HL-60/S4 treated with retinoic acid at 250 ng/mL for 4 days and 3 days (cell line): ENCODE data around the gene TEX51.

Experiments used
- in situ Hi-C: fragments of 300-500 bp; cut with MboI; formaldehyde crosslinking; loops from 2 replicates; pipeline ENCODE4 v1.7.0; 2022; ENCODE audit warnings: low sequenced_read_pairs

The TEX51 gene

DNA sequence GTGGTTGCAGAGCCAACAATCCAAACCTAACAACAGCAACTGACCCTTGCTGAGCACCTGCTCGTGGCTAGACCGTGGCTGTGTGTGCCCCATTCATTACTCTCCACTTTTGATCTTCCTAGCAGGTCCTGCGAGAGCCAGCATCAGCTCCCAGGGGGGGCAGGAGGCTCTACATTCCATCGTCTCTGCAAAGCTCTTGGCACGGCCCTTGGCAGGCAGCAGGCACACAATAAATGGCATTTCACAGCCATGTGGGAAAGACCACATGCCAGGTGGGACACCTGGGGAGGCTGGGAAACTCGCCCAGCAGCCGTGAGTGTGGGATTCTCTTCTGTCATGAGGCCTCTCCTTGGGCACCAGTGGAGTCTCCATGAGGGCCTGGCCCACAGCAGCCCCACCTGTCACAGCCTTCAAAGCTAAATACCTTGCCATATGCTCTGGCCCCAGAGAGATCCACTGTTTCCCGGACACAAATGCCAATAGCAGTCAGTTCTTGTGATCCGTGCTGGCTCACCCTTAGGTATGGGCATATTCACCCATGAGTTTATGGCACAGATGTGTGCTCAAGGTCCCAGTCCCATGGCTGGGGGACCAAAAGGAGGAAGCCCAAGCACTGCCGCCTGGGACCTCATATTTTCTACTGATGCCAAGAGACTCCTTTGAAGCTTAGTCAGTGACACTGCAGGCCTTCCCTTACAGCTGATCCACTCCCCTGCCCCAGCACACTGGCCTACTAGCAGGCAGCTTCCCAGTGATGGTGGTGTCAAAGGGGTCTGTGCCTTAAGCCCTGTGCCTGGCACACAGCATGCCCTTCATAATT is 6.8 kb upstream of the TEX51 start:
- in situ Hi-C loops = no loop called here

DNA sequence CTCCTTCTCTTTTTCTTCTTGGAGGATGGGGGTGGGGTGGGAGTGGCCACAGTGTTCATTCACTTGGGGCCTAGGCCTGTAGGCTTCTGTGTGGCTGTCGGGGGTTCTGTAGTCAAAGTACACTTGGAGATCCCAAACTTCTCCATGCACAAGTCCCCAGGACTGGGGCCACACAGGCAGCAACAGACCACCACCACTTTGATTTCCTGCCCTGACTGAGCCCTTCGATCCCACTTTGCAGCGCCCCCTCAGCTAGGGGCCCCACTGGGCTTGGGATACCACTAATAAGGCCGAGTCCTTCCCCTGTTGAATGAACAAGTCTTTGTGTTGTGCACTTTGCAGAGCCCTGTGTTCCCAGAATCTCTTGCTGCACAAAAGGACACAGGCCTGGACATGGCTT is 5.5 kb upstream of the TEX51 start:
- in situ Hi-C loops = no loop called here

DNA sequence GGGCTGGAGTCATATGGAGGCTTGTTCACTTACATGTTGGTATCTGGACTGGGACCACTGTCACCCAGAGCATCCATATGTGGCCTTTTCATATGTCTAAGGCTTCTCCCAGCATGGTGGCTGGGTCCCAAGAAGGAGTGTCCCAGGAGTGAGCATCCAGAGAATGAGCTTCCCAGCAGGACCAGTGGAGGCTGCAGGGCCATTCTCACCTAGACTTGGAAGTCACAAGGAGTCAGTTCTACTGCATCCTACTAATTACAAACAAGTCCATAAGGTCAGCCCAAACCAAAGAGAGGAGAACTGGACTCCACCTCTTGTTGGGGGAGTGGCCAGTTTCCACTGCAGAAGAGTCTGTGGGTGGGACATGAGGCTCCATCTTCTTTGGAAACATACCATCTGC is 5.1 kb upstream of the TEX51 start:
- in situ Hi-C loops = no loop called here

DNA sequence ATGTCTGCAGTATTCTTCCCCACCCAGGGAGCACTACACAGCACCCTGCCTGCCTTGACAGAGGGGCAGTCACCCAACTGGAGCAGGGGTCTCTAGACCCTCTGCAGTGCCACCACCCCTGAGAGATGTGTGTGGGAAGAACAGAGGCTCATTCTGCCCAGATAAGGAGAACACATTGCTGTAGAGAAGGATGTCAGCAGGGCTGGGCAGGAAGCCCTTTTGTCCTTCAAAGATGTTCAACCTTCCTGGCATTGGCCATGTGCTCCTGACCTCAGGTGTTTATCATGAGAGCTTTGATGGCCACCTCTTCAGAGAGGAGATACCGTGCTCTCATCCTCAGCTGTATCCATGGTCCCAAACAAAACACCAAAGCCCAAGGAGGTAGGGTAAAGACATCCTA is 4.6 kb upstream of the TEX51 start:
- in situ Hi-C loops = no loop called here

DNA sequence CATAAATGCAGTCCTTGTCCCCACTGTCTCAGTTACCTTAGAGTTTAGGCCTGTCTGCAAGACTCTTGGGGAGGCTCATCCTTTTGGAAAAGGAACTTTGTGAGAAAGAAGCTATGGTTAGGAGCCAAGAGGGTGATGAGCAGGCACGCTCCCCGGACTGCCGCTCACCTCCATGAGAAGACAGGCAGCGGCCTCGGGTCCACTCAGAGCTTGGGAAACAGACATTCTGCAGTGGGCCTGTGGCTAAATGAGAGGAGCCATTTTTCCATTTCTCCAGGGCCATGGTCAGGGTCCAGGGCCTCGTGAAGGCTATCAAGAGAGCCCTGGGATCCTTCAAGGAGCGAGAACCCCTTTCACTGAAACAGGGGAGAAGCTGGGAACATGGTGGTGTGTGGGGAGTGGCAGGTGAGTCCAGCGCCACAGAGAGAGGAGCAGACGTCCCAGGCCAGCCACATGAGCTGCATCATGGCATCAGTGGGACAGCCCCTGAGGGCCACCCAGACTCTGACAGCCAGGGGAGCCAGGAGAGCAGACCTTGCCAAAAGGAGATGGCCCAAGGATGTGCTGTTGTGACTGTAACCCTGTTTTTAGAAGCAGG is 4.0 kb upstream of the TEX51 start:
- in situ Hi-C loops = no loop called here

DNA sequence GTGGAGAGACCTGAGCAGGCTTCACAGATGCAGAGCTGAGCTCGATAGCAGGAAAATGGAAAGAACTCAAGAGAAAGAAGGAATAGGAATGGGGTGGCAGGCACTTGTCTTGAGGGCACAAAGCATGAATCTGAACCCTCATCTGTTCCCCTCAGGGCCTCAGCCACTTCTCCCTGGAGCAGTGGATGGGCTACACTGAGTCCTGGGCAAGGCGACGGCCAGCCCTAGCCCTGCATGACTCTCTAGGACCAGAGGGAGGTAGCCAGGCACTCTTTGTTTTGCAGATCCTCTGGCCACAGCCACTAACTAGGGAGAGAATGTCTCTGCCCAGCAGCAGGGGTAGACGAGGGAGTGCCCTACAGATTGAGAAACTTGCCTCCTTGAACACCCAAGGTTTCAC is 3.4 kb upstream of the TEX51 start:
- in situ Hi-C loops = no loop called here

DNA sequence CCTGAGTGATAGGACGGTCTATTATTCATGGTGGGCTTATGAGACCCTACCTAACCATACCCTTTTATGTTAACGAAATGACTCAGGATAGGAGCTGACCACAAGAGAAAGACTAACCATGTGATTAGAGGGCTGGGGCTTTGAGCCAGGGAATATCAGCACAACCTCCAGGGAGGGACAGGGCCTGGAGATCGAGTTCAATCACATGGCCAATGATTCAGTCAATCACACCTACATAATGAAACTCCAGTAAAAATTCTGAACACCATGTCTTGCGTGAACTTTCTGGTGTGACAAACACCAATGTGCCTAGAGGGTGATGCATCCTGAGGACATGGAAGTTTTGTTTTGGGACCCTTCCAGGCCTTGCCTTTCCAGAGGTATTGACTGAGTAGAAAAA is 2.2 kb upstream of the TEX51 start:
- in situ Hi-C loops = no loop called here

DNA sequence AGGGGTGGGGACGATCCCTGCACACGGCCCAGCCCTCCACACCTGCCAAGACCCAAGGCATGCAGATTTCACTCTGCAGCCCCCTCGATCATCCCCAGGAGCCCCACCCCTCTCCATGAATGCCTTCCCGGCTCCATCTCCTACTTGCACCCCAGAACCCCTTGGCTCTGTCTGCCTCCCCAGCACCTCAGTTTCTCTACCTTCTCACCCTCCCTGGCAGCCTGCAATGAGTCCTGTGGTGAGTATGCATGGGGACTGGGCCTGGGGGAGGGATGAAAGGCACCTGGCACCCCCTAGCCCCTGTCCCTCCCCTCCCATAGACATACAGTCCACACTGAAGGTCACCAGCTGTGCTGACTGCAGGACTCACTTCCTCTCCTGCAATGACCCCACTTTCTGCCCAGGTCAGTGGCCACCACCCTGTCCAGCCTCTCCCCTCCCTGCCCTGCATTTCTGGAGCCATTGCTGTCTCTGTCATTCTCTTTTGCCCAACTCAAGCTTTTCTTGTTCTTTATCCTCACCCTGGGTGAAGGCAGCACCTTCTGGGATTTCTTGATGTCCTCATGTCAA is 1.0 kb downstream of the TEX51 start:
- in situ Hi-C loops = no loop called here

DNA sequence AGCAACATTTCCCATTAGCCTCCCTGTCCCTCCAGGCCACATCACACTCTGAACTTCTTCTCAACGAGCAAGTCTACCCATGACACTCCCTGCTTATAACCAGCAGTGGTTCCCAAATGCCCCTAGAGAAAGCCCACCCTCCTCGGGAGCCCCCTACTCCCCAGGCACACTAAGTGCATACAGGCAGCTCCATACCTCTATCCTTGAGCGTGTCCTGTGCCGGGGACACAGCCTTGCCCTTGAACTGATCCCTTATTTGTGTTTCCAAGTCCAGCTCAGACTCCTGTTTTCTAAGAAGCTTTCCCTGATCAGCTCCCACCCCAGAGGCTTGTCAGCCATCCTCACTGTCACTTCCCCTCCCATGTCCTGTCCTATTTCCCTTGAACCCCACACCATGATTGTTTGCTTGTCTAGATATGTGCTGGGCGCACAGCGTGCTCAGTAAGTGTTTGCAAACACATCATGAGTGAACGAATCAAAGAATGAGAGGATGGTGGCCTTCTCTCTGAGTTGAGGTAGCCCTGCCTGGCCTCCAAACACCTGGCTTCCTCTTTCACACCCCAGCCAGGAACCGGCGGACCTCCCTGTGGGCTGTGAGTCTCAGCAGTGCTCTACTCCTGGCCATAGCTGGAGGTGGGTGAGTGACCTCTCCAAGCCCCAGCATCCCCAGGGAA is 2.1 kb downstream of the TEX51 start:
- in situ Hi-C loops = no loop called here

DNA sequence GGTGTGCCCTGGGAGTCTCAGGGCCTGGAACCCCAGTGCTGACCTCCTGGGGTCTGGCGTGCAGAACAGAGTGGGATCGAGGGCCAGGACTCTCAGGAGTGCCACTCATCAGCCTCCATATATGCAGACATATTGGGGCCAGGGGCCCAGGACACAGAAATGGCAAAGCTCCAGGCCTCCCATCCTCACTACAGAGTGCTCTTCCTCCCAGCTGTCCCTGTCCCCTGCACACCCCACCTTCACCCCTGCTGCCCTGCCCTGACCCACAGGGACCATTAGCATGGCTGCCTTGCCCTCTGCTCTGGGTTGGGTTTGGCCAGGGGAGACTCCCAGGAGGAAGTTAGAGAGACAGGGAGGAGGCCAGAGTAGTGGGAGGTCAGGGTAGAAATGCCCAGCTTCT is 2.8 kb downstream of the TEX51 start:
- in situ Hi-C loops = no loop called here

DNA sequence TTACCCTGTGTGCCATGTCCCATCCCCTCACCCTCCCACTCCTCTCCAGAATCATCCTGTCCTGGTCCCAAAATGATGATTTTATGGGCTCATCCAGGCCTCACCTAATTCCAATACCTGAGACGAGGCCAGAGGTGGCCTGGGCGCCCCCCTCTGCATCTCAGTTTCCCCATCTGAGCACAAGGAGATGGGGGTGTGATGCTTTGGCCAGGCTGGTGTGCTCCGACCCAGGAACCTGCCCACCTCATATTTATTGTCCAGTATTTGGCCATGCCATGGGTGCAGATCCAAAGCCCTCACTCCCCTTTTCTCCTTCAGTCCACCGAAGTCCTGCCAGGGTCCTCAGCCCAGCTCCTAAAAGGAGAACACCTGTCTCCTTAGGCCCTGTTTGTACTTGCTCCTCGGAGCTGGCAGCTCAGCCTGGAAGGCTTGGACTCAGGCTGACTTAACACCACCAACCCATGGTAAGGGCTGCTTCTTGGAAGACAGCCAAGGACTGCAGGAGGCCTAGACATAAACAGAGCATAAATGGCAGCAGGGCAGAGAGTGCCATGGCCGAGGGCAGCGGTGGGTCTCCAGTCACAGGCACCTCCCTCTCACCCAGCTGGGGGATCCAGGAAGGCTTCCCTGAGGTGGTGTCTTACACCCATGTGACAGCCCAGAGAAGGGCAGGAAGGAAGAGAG is 3.6 kb downstream of the TEX51 start:
- in situ Hi-C loops = no loop called here

DNA sequence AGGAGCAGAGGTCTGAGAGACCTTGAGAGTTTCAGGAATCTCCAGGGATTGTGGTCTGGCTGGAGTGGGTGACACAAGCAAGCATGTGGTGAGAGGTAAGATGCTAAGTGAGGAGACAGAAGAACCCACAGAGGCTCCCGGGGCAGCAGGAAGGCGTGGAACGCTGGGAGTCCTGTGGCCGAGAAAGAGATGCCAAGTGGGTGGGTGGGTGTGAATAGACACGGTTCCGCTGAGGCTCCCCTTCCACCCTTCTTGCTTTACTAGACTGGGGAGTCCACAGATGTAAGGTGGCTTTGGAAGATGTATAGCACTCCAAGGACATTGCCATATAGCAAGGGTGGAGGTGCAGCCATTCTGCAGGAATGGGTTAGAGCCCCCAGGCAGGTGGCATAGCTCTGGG is 4.2 kb downstream of the TEX51 start:
- in situ Hi-C loops = no loop called here

DNA sequence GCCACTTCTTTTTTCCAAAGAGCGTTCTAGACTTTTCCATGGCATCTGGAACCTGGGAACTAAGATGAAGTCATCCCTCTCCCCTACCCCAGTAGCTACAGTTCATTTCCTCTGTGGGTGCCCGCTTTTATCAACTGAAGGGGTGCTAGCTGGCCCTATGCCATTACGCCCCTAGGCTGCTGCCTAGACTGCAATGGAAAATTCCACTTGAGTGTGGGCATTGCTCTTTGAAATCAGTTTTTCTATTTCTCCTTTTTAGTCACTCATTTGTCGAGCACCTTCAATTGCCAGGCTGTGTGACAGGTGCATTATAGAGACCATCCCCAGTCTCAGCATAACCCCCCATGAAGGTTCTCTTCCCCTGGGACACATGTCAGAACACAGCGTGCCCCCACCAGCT is 7.3 kb downstream of the TEX51 start:
- in situ Hi-C loops = no loop called here

DNA sequence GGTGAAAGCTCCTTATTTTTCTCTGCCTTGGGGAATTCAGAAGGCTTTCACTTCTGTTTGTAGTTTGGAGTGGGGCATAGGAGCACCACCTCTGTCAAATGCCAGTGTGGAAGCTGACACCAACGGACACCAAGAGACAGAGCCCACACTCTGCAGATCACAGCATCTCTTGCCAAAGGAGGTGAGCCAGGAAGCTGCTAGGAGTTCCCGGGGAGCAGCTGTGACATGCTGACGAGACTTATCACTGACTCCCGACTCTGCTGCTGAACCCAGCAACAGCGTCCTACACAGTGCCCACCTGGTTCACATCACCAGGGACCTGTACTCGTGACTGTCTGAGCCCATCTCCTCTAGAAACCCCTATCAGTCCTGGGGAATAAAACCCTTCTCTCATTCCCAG is 8.1 kb downstream of the TEX51 start:
- in situ Hi-C loops = no loop called here

DNA sequence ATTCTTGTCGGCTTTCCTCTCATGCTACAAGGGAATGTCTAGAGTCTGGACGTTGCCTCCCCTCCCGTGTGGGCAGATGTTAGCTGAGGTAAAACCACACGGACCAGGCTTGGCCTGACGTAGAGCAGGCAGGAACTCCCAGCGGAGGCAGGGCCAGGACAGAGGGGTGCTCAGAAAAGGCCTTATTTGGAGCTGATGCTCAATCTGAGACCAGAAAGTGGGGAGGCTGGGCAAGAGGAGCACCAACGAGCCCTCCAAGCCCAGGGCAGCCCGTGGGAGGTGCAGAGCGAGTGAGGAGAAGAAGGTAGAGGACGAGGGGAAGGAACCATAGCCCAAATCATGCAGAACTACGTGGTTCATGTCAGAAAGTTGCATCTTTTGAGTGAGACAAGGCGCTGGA is 9.0 kb downstream of the TEX51 start:
- in situ Hi-C loops = no loop called here

DNA sequence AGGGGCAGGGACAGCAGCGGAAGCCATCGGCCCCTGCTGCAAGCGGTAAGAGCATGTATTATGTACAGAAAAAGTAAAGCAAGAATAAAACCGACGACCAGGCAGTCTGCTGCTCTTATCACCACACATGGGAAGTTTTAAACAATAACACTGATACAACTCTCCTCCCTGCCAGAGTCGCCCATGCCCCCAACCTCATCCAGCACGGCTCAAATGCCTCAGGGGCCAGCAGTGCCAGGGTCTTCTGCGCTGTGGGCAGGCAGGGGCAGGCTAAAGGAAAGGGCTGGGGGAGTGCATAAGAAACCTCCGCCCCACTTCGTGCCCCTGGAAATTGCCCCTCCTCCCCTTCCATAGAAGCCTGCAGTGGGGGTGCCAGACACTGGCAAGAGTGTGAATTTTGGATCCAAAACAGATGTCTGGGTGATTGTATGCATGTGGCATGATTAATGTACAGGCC is 10.1 kb downstream of the TEX51 start:
- in situ Hi-C loops = no loop called here

DNA sequence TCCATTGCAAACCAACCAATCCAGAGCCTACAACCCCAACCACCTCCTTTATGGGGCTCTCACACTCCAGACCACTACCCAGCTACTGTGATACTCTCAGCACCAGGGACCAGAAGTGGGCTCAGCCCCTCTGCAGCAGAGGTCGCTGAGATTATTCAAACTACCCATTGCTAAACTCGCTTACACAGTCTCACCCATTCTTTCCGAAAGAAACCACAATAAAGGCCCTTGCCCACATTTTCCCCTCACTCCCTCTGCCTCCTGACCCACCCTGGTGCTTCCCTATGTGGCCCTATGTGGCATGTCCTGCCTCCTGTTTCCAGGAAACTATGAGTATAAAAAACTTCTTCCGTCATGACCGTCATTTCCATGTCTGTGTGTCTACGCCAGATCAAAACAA is 10.7 kb downstream of the TEX51 start:
- in situ Hi-C loops = no loop called here

DNA sequence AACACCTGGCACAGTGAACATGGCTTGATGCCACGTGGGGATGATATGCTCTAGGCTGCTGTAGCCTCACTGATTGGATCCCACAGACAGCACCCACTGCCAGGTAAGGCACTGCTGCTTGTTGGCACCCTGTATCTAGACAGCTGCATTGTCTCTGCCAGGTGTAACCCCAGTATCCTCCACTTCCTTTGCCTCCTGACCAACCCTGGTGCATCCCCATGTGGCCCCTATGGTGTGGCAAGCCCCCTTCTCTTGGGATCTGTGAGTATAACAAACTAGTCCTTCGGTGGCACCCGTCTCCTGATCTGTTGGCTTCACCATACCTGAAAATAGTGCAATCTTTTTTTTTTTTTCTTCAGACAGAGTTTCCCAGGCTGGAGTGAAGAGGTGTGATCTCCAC is 11.1 kb downstream of the TEX51 start:
- in situ Hi-C loops = no loop called here

DNA sequence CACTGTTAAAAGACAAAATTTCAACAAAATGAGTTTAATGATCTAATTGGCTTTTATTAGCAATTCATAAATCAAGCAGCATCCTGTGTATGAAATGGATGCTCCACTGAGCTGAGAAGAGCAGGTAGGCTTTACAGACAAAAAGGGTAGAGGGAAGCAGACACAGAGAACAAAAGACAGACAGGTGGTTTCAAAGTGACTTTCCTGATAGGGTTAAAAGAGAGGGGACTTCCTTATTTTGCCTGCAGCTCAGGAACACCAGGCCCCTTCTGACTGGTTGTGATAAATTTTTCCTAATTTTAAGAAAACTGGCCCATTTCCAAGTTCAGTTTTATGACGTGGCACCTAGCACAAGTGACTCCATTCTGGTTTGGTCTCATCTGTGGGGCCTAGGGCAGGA is 11.9 kb downstream of the TEX51 start:
- in situ Hi-C loops = no loop called here

DNA sequence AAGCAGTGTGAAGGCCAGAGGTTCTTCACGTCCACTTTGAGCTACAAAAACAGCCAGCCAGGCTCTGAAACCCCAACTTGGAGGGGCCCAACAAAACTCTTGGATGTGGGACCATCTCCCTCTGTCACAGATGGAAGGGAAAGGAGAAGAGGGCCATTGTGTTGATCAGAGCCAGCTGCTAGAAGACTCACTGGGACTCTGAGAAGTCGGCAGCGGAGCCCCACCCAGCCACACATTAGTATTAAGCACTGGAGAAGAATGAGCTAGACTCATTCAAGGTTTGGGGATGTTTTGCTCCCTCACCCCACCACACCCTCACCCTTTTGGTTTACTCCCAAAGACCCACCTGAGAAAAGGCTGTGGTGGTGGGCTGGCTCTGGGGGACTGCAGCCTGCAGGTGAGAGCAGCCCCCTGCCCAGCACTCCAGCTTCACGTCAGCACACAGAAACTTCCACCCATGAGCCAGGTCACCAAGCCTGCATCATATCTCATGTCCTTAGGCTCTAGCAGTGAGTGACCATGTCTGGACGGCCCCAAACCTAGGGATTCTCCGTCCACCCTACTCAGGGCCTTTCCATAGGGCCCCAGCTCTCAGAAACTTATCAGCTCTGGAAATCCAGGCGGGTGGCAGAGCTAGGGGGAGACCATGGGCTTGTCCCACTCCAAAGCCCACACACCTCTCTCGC is 12.6 kb downstream of the TEX51 start:
- in situ Hi-C loops = no loop called here

DNA sequence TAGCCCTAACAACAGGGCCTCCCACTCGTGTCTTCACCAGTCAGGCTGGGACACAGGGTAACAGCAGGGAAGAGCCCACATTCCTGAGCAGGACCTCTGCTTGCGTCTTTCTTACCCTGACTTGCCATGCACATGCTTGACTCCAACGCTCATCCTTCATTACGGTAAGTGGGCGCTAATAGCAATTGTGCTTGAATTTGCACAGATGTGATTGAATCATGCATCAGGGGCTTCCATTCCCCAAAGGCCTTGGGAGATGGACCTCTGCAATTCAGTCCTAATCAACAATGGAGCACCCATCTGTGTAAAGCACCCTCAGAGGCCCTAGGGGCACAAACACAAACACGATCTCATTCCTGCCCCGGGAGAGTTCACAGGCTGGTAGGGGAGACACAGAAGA is 13.5 kb downstream of the TEX51 start:
- in situ Hi-C loops = no loop called here
